ENCODE data around the gene TLE7. TPM values are rescaled to one million over a fixed set of nuclear protein-coding genes. Genes with fewer than 3 reads are reported as not detected.

The TLE7 gene
- polyA plus RNA-seq, 1 of the 3 experiments (the other 2 are of a cell fraction) = not detected

DNA sequence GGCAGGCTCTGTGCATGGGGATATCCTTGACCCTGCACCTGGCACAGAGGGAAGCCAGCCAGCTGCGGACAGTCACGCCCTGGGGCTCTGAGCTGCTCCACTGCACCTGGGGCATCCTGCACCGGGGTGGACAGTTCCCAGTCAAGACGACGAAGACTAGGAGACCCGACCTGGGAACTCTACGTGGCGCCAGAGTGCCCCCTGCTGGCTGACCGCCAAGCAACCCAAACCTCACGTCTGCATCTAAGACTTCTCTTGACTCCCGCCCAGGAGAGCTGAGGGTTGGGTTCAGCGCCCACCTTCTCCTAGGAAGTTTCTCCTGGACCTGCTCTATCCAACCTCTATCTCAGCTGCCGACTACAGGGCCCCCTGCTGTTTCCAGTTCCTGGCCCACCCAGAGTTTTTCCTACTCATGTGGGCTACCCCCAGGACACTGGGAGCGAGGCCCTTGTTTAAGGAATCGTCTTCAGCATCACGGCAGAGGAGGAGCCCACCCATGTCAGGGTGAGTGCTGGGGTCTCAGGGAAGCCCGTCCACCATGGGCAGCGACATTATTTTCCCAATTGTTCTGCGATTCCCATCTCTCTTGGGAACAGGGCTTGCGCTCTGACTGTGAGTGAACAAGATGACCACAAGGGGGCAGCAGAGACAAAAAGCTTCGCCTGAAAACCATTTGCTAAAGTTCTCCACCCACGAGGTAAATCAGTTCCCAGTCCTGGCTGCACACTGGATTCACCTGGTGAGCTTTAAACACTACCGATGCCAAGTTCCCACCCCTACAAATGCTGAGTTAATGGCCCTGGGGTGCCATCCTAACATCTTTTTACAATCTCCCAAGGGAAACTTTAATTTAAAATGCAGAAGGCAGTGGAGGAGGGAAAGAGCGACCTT is 29.3 kb downstream of the TLE7 start (continued):
- TF ChIP-seq MXI1 (IDR thresholded peaks at IDR 0.05; ENCODE audit: low read depth, low read length) = 0 out of 2 replicates have a peak, but pooled peaks have one; percentile 12

DNA sequence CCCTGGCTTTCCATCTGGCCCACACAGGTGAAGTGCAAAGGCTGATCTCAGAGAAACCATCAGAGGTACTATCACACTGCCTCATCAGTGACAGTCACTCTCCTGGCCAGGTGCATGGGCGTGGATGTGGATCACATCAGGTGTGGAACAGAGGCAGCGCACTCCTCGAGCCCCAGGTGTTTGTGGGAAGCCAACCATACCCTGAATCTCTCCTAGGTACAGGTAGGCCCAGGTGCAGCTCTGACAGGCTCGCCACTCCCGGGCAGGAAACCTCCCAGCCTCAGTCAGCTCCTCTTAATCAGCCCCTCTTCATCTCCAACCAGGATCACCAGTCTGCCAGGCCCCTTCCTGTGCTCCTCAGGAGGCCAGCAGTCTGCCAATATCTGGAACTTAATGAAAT is 31.7 kb downstream of the TLE7 start:
- Histone ChIP-seq H3K9me3 (no peaks in the 10 kb centered on the region), H3K4me2 (no peak overlapping the region), H3F3A (replicated peaks; ENCODE audit: insufficient read depth) (no peaks in the 10 kb centered on the region), H3K27me3 (ENCODE audit: insufficient read depth) (peaks cover 20% of the 10 kb centered on the region; the same call in 1 of the 2 replicates), H3K9ac (no peak overlapping the region), H2AFZ (ENCODE audit: low read depth) (no peak overlapping the region), H3K4me3 (ENCODE audit: low read depth in 2 of 2, low read length in 1 of 2) (no peak overlapping the region), H3K27ac (ENCODE audit: low read depth in 2 of 2, low read length in 1 of 2) (no peak overlapping the region), H3K4me1 (ENCODE audit: control insufficient read depth in 1 of 2, insufficient read depth in 2 of 2, low read depth in 1 of 2, low read length in 1 of 2) (no peaks in the 10 kb centered on the region; a peak in 1 of 4 replicates), H4K20me1 (ENCODE audit: insufficient read depth) (no peaks in the 10 kb centered on the region), H3K36me3 (replicated peaks in 1 of 2; ENCODE audit: control insufficient read depth in 1 of 2, insufficient read depth in 2 of 2, low read length in 1 of 2) (no peaks in the 10 kb centered on the region), H3K79me2 (ENCODE audit: insufficient read depth) (no peaks in the 10 kb centered on the region), H3K9me2 (no peaks in the 10 kb centered on the region)
- WGBS (ENCODE audit: low lambda C conversion rate) = 28% methylated on average over 5 of the region's 5 CpGs
- DNase-seq = no peak
- ChIA-PET CTCF (interaction anchor here (1.2 to 6.0 kb wide), 4 partner anchors 24 to 218 kb away, joined by 3 to 162 read pairs (median 35); no protein-coding TSS in a partner anchor), POLR2A (interaction anchor here (3.5 kb wide), 1 partner anchor 90 kb away, joined by 9 read pairs; no protein-coding TSS in a partner anchor)
- TF ChIP-seq JUND (IDR thresholded peaks at IDR 0.05) (no peak), SMC3 (IDR thresholded peaks at IDR 0.05; ENCODE audit: low read depth, low read length) (no peak)

DNA sequence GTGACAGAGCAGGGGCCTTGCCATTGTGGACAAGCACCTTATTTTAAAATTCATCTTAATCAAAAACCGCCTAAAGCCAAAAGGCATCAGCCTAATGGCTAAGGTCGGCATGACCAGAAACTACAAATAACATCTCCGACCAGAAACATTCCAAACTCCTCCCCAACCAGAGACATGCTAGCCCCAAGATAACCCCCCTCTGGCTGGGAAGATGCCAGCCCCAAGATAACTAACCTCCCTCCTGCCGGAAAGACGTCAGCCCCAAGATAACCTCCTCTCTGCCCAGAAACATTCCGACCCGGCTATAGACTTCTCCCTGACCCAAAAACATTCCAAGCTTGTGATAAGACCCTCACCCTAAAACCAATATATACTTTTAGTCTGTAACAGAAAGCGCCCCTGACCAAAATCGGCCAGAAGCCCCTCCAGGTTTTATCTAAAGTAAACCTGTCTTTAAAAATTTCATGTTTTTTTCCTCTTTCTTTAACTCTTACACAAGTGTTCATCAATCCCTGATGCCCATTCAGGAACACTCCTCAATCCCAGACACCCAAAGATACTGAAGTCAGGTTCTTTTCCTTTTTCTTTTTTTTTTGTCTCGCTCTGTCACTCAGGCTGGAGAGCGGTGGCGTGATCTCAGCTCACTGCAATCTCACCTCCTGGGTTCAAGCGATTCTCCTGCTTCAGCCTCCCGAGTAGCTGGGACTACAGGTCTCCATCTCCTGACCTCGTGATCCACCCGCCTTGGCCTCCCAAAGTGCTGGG is 32.7 kb downstream of the TLE7 start:
- no peaks in the 10 kb centered on the region for H3F3A ChIP-seq (replicated peaks; ENCODE audit: insufficient read depth)
- peaks cover 20% of the 10 kb centered on the region; the same call in 1 of the 2 replicates for H3K27me3 ChIP-seq (ENCODE audit: insufficient read depth)
- ChIA-PET POLR2A (no interaction called here), CTCF (interaction anchor here (0.9 to 6.0 kb wide), 2 partner anchors 91 to 201 kb away, joined by 3 to 162 read pairs; no protein-coding TSS in a partner anchor)
- TF ChIP-seq POLR2AphosphoS5 (IDR thresholded peaks at IDR 0.05; ENCODE audit: low read depth, low read length) = no peak
- TF ChIP-seq GATA2 (CRISPR knock-in tag; IDR thresholded peaks at IDR 0.05) = no peak
- TF ChIP-seq FOXJ3 (CRISPR knock-in tag; IDR thresholded peaks at IDR 0.05) = no peak
- TF ChIP-seq, protein P1, sequence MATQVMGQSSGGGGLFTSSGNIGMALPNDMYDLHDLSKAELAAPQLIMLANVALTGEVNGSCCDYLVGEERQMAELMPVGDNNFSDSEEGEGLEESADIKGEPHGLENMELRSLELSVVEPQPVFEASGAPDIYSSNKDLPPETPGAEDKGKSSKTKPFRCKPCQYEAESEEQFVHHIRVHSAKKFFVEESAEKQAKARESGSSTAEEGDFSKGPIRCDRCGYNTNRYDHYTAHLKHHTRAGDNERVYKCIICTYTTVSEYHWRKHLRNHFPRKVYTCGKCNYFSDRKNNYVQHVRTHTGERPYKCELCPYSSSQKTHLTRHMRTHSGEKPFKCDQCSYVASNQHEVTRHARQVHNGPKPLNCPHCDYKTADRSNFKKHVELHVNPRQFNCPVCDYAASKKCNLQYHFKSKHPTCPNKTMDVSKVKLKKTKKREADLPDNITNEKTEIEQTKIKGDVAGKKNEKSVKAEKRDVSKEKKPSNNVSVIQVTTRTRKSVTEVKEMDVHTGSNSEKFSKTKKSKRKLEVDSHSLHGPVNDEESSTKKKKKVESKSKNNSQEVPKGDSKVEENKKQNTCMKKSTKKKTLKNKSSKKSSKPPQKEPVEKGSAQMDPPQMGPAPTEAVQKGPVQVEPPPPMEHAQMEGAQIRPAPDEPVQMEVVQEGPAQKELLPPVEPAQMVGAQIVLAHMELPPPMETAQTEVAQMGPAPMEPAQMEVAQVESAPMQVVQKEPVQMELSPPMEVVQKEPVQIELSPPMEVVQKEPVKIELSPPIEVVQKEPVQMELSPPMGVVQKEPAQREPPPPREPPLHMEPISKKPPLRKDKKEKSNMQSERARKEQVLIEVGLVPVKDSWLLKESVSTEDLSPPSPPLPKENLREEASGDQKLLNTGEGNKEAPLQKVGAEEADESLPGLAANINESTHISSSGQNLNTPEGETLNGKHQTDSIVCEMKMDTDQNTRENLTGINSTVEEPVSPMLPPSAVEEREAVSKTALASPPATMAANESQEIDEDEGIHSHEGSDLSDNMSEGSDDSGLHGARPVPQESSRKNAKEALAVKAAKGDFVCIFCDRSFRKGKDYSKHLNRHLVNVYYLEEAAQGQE (IDR thresholded peaks at IDR 0.05; ENCODE audit: low read depth, low read length) = no peak
- TF ChIP-seq SIN3A (IDR thresholded peaks at IDR 0.05; ENCODE audit: borderline replicate concordance, low read depth, low read length) = no peak
- TF ChIP-seq EZH2phosphoT487 (IDR thresholded peaks at IDR 0.05; ENCODE audit: borderline replicate concordance, low read depth) = no peak
- TF ChIP-seq ELF1 (IDR thresholded peaks at IDR 0.05) = no peak
- TF ChIP-seq TAF1 (IDR thresholded peaks at IDR 0.05; ENCODE audit: borderline replicate concordance, low read depth, low read length) = no peak
- TF ChIP-seq MXI1 (IDR thresholded peaks at IDR 0.05; ENCODE audit: low read depth, low read length) = no peak
- TF ChIP-seq, protein P2, sequence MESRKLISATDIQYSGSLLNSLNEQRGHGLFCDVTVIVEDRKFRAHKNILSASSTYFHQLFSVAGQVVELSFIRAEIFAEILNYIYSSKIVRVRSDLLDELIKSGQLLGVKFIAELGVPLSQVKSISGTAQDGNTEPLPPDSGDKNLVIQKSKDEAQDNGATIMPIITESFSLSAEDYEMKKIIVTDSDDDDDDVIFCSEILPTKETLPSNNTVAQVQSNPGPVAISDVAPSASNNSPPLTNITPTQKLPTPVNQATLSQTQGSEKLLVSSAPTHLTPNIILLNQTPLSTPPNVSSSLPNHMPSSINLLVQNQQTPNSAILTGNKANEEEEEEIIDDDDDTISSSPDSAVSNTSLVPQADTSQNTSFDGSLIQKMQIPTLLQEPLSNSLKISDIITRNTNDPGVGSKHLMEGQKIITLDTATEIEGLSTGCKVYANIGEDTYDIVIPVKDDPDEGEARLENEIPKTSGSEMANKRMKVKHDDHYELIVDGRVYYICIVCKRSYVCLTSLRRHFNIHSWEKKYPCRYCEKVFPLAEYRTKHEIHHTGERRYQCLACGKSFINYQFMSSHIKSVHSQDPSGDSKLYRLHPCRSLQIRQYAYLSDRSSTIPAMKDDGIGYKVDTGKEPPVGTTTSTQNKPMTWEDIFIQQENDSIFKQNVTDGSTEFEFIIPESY (IDR thresholded peaks at IDR 0.05; ENCODE audit: borderline replicate concordance, low read depth) = no peak
- no peak overlapping the region for H3K27ac ChIP-seq (ENCODE audit: low read depth in 2 of 2, low read length in 1 of 2)
- H3K4me2 ChIP-seq = no peak overlapping the region
- WGBS (ENCODE audit: low lambda C conversion rate) = 15% methylated on average over 16 of the region's 16 CpGs
- no peak overlapping the region for H3K4me3 ChIP-seq (ENCODE audit: low read depth in 2 of 2, low read length in 1 of 2)
- H3K36me3 ChIP-seq (replicated peaks in 1 of 2; ENCODE audit: control insufficient read depth in 1 of 2, insufficient read depth in 2 of 2, low read length in 1 of 2) = no peaks in the 10 kb centered on the region
- no peak overlapping the region for H3K9ac ChIP-seq
- DNase-seq = no peak
- no peaks in the 10 kb centered on the region for H4K20me1 ChIP-seq (ENCODE audit: insufficient read depth)
- no peaks in the 10 kb centered on the region for H3K9me3 ChIP-seq
- no peaks in the 10 kb centered on the region for H3K9me2 ChIP-seq
- H3K4me1 ChIP-seq (ENCODE audit: control insufficient read depth in 1 of 2, insufficient read depth in 2 of 2, low read depth in 1 of 2, low read length in 1 of 2) = no peaks in the 10 kb centered on the region; a peak in 1 of 4 replicates
- no peaks in the 10 kb centered on the region for H3K79me2 ChIP-seq (ENCODE audit: insufficient read depth)
- H2AFZ ChIP-seq (ENCODE audit: low read depth) = no peak overlapping the region

All from SK-N-SH (cell line).